ENCODE data around the gene PLET1.

PLET1 gene

GRCh38 chr11:112281726-112282125 lies 21.1 kb upstream of the PLET1 start:
- DNase-seq (ENCODE audit: low read depth): no peak

GRCh38 chr11:112280268-112281126 lies 19.8 kb upstream of the PLET1 start:
- peak; percentile 73 for DNase-seq (ENCODE audit: low read depth)

- peak; percentile 28 for DNase-seq (ENCODE audit: low read depth)
Observed at GRCh38 chr11:112279901-112280267, 19.2 kb upstream of the PLET1 start.

GRCh38 chr11:112278803-112279202 lies 18.1 kb upstream of the PLET1 start:
- DNase-seq (ENCODE audit: low read depth): no peak

GRCh38 chr11:112277941-112278340 lies 17.3 kb upstream of the PLET1 start:
- DNase-seq (ENCODE audit: low read depth): no peak

- no peak for DNase-seq (ENCODE audit: low read depth)
Observed at GRCh38 chr11:112277029-112277428, 16.4 kb upstream of the PLET1 start.

GRCh38 chr11:112274007-112274783 lies 13.5 kb upstream of the PLET1 start:
- no peak for DNase-seq (ENCODE audit: low read depth)

GRCh38 chr11:112273066-112273465 lies 12.4 kb upstream of the PLET1 start:
- DNase-seq (ENCODE audit: low read depth): no peak

GRCh38 chr11:112271242-112271641 lies 10.6 kb upstream of the PLET1 start:
- DNase-seq (ENCODE audit: low read depth): no peak

GRCh38 chr11:112270551-112271180 lies 10.0 kb upstream of the PLET1 start:
- DNase-seq (ENCODE audit: low read depth): no peak

GRCh38 chr11:112269139-112269538 lies 8.5 kb upstream of the PLET1 start:
- DNase-seq (ENCODE audit: low read depth): no peak

- no peak for DNase-seq (ENCODE audit: low read depth)
Observed at GRCh38 chr11:112268406-112268805, 7.7 kb upstream of the PLET1 start.

- no peak for DNase-seq (ENCODE audit: low read depth)
Observed at GRCh38 chr11:112267188-112267591, 6.5 kb upstream of the PLET1 start.

GRCh38 chr11:112266410-112266778 lies 5.7 kb upstream of the PLET1 start:
- DNase-seq (ENCODE audit: low read depth): no peak

- no peak for DNase-seq (ENCODE audit: low read depth)
Observed at GRCh38 chr11:112265659-112266409, 5.2 kb upstream of the PLET1 start.

GRCh38 chr11:112255067-112255720 lies 5.5 kb downstream of the PLET1 start:
- DNase-seq (ENCODE audit: low read depth): peak; percentile 84

- no peak for DNase-seq (ENCODE audit: low read depth)
Observed at GRCh38 chr11:112253605-112254242, 6.9 kb downstream of the PLET1 start.

GRCh38 chr11:112249871-112250610 lies 10.6 kb downstream of the PLET1 start:
- DNase-seq (ENCODE audit: low read depth): peak; percentile 20

GRCh38 chr11:112248201-112248600 lies 12.5 kb downstream of the PLET1 start:
- DNase-seq (ENCODE audit: low read depth): peak; percentile 34

GRCh38 chr11:112247201-112247600 lies 13.5 kb downstream of the PLET1 start:
- peak; percentile 53 for DNase-seq (ENCODE audit: low read depth)

All from fibroblast of gingiva (primary cell).